Peyer's patch (tissue), 4 donors: ENCODE data around the gene SACM1L. TPM values are rescaled to one million over a fixed set of nuclear protein-coding genes. Genes with fewer than 3 reads are reported as not detected.

Source experiments
- DNase-seq, 3 donors: peaks; one replicate each; pipeline ENCODE4 v3.0.0-alpha.2; 2017 to 2019
- H3K27ac ChIP-seq, 4 donors: fragments of 200-600 bp; sonication (generic); one replicate each; pipeline ENCODE4 v1.5.1; 2016 to 2019
- H3K27me3 ChIP-seq, 2 donors: fragments of 200-600 bp; sonication (generic); one replicate each; pipeline ENCODE4 v1.5.1; 2019
- H3K36me3 ChIP-seq, 3 donors: fragments of 200-600 bp; sonication (generic); one replicate each; pipeline ENCODE4 v1.5.1; 2016 to 2019
- H3K4me1 ChIP-seq, 4 donors: fragments of 200-600 bp; sonication (generic); one replicate each; pipeline ENCODE4 v1.5.1; 2016 to 2019
- H3K4me3 ChIP-seq, 4 donors: fragments of 200-600 bp; sonication (generic); 1 replicate in 3 of 4; 2 replicates in 1 of 4; pipeline ENCODE4 v1.5.1; 2016 to 2019; ENCODE audit warnings: mild to moderate bottlenecking in 1 of 4
- H3K9me3 ChIP-seq, 4 donors: fragments of 200-600 bp; sonication (generic); one replicate each; pipeline ENCODE4 v1.5.1; 2016 to 2019; ENCODE audit warnings: mild to moderate bottlenecking in 1 of 4
- POLR2A ChIP-seq, 2 donors: fragments of 450-650 bp; IDR thresholded peaks; one replicate each; pipeline ENCODE4 v1.5.1; 2017; ENCODE audit warnings: antibody characterized with exemption in 2 of 2, mild to moderate bottlenecking in 2 of 2, moderate library complexity in 2 of 2
- total RNA-seq, 4 donors: library from RNA; depleted of rRNA; stranded (reverse); fragments of >200 nt; gene quantifications; one replicate each; pipeline ENCODE4 v1.1.0, GENCODE V29; 2016
- TF ChIP-seq, protein P1 (sequence below), 6 experiments: fragments of 450-650 bp in 4 of 6; fragments of 200-600 bp in 2 of 6; sonication (generic) in 1 of 6; IDR thresholded peaks; one replicate each; pipeline ENCODE4 v1.5.1; 2017 to 2019; ENCODE audit warnings: antibody characterized with exemption in 6 of 6, mild to moderate bottlenecking in 3 of 6, moderate library complexity in 1 of 6

SACM1L gene
- total RNA-seq, 4 donors from 2014 or later: 42.0 to 79.2 (median 59.2) TPM

DNA sequence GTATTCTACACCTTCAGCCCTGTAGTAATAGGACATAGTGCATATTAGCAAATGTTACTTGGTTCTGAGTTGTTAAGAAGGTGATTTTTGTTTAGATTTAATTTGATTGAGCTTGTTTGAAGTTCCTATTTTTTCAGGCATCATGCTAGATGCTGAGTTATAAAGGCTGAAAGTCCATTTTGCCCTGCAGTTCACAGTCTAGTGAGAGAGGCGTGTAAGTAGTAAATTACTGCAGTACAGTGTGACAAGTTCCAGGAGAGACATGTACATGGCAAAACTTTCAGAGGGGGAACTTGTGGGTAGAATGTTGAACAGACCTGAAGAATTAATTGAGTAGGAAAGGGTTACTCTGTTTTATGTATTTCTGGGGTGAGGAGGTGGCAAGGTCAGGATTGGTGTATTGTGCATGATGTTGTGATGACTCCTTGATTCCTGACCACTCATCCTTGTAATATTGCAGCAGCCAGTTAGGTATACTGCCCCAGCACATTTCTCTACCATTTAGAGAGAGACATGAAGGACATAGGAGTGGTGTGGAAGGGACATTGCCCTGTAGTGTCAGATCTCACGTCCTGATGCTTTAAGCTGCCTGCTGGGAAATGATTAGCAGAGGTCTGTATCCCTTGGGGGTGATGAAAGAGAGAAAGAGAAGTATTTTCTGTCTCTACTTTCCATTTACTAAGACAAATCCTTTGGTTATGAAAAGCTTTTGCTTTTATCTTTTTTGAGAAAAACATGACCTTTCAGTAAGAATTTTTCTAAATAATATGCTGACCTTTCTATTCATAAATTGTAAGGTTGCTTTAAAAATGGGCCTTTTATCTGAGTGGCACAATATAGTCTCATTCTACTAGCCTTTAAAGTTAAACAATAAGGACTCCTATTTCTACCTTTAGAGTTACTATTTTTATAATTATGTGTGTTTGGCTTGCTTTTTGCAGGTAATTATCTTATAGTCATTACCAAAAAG, 16.9 kb downstream of the SACM1L start:
- no peak for DNase-seq
- no peaks in the 10 kb centered on the region for H3K27me3 ChIP-seq
- H3K36me3 ChIP-seq: peaks cover 0 to 54% (median 0%) of the 10 kb centered on the region in 3 donors
- H3K4me3 ChIP-seq: no peak overlapping the region
- TF ChIP-seq, protein P1, sequence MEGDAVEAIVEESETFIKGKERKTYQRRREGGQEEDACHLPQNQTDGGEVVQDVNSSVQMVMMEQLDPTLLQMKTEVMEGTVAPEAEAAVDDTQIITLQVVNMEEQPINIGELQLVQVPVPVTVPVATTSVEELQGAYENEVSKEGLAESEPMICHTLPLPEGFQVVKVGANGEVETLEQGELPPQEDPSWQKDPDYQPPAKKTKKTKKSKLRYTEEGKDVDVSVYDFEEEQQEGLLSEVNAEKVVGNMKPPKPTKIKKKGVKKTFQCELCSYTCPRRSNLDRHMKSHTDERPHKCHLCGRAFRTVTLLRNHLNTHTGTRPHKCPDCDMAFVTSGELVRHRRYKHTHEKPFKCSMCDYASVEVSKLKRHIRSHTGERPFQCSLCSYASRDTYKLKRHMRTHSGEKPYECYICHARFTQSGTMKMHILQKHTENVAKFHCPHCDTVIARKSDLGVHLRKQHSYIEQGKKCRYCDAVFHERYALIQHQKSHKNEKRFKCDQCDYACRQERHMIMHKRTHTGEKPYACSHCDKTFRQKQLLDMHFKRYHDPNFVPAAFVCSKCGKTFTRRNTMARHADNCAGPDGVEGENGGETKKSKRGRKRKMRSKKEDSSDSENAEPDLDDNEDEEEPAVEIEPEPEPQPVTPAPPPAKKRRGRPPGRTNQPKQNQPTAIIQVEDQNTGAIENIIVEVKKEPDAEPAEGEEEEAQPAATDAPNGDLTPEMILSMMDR (IDR thresholded peaks at IDR 0.05): no peak
- TF ChIP-seq POLR2A (IDR thresholded peaks at IDR 0.05): no peak
- H3K9me3 ChIP-seq: no peaks in the 10 kb centered on the region
- no peaks in the 10 kb centered on the region for H3K4me1 ChIP-seq
- peak overlapping the region in 1 of 4 donors; percentile 1 for H3K27ac ChIP-seq

DNA sequence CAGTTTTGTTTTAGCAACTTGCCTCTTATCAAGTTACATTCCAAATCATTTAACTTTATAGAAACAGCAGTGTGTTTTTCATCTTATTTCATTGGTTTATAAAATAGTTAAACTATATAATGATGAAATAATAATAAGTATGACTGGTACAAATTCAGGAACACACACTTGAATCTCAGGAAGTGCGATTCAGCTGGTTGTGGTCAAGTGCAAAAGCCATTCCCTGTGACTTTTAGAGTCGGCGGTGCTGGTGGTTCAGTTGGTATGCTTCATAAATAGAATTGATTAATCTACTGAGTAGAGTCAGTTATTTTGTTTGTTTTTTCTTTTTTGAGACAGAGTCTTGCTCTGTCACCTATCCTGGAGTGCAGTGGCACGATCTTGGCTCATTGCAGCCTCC, 22.7 kb downstream of the SACM1L start:
- Histone ChIP-seq H3K9me3 (no peaks in the 10 kb centered on the region), H3K4me1 (no peaks in the 10 kb centered on the region), H3K27me3 (no peaks in the 10 kb centered on the region), H3K36me3 (peaks cover 0 to 75% (median 0%) of the 10 kb centered on the region in 3 donors), H3K4me3 (no peak overlapping the region), H3K27ac (no peak overlapping the region)
- no peak for DNase-seq
- TF ChIP-seq, protein P1 (IDR thresholded peaks at IDR 0.05): no peak
- no peak for TF ChIP-seq POLR2A (IDR thresholded peaks at IDR 0.05)

DNA sequence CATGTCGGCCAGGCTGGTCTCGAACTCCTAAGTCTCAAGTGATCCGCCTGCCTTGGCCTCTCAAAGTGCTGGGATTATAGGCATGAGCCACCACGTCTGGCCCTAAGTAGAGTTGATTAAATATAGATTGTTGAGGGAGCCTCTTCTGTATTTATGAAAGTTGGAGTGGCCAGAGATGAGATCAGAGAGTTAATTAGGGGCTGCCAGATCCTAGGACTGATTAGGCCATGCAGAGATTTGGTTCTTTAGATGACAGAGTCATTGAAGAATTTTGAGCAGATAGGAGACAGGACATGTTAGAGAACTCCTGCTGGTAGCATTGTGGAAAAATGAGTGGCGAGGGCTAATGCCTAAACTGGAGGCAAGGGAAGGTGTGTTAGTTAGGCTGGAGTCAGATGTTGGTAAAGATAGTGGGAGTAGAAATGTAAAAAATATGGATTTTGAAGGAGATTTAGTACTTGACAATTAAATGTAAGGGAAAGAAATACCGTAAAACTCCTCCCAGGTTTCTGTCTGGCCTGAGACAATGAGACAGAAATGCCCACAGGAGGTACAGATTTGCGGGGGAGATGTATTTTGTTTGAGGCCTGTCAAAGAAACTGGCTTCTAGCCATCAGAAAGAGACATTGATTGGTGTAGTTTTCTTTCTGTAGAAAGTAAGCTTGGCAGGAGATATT, 23.4 kb downstream of the SACM1L start:
- Histone ChIP-seq H3K36me3 (peaks cover 0 to 73% (median 0%) of the 10 kb centered on the region in 3 donors), H3K27ac (no peak overlapping the region), H3K4me3 (no peak overlapping the region), H3K27me3 (no peaks in the 10 kb centered on the region), H3K4me1 (no peaks in the 10 kb centered on the region), H3K9me3 (no peaks in the 10 kb centered on the region)
- no peak for TF ChIP-seq POLR2A (IDR thresholded peaks at IDR 0.05)
- TF ChIP-seq, protein P1 (IDR thresholded peaks at IDR 0.05): no peak
- no peak for DNase-seq

DNA sequence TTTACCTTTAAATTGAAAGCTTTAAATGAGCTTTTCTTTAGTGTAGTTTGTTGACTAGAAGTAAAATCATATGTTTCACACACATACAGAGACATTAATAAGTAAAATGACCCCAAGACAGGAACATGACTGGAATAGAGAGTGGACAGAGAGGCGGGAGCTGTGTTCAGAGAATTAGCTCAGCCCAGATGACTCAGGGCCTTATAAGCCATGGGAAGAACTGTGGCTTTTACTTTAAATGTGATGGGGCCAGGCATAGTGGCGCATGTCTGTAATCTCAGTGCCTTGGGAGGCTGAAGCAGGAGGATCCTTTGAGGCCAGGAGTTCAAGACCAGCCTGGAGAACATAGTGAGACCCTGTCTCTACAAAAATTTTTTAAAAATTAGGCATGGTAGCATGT, 26.7 kb downstream of the SACM1L start:
- H3K27ac ChIP-seq: no peak overlapping the region
- no peaks in the 10 kb centered on the region for H3K4me1 ChIP-seq
- H3K9me3 ChIP-seq: no peaks in the 10 kb centered on the region
- peaks cover 0 to 53% (median 0%) of the 10 kb centered on the region in 3 donors for H3K36me3 ChIP-seq
- no peak for DNase-seq
- no peak for TF ChIP-seq POLR2A (IDR thresholded peaks at IDR 0.05)
- TF ChIP-seq, protein P1 (IDR thresholded peaks at IDR 0.05): no peak
- no peak overlapping the region for H3K4me3 ChIP-seq
- H3K27me3 ChIP-seq: no peaks in the 10 kb centered on the region

DNA sequence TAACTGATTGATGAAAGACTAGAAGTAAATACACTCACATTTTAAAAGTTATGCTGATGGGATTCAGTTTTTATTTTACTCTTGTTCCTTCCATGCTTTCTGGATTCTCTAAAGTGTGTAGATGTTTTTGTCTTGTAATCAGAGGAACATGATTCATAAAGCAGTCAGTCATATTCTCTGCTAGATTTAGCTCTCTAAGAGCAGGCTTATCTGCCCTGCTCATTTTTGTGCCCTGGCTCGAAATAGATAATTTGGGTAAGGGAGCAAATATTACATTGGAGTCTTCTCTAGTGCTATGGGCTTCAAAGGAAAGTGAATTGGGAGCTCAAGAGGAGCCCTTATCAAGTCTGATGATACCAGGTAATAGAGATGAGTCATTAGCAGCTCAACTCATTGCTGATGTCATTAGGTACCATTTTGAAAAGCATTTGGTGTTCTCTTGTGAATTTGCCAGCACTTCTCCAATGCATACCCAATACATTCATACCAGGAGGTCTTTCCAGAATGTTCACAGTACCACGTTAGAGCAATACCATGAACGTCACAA, 27.7 kb downstream of the SACM1L start:
- DNase-seq: no peak
- no peak overlapping the region for H3K4me3 ChIP-seq
- H3K36me3 ChIP-seq: peaks cover 0 to 46% (median 0%) of the 10 kb centered on the region in 3 donors
- no peaks in the 10 kb centered on the region for H3K9me3 ChIP-seq
- no peaks in the 10 kb centered on the region for H3K27me3 ChIP-seq
- TF ChIP-seq POLR2A (IDR thresholded peaks at IDR 0.05): no peak
- TF ChIP-seq, protein P1 (IDR thresholded peaks at IDR 0.05): no peak
- no peaks in the 10 kb centered on the region for H3K4me1 ChIP-seq
- H3K27ac ChIP-seq: no peak overlapping the region
